Measurements from ENCODE around the gene C3orf18.
"Not testable (repeated sequence)": the region's sequence is repeated elsewhere in the genome, so short reads cannot be mapped to it uniquely, and the experiment has no call there.

The C3orf18 gene

GRCh38 chr3:50523279-50523811 lies 44.2 kb downstream of the C3orf18 start:
- no peak for DNase-seq (ENCODE audit: low read depth)

- DNase-seq (ENCODE audit: low read depth) = no peak
These were observed 46.0 kb downstream of the C3orf18 start for GRCh38 chr3:50521572-50521971.

GRCh38 chr3:50520849-50521248 lies 46.7 kb downstream of the C3orf18 start:
- DNase-seq (ENCODE audit: low read depth) = no peak

- DNase-seq (ENCODE audit: low read depth) = peak; percentile 33
These were observed 48.0 kb downstream of the C3orf18 start for GRCh38 chr3:50519471-50520089.

GRCh38 chr3:50518436-50518835 lies 49.1 kb downstream of the C3orf18 start:
- DNase-seq (ENCODE audit: low read depth) = no peak

GRCh38 chr3:50517721-50518206 lies 49.8 kb downstream of the C3orf18 start:
- DNase-seq (ENCODE audit: low read depth) = no peak

GRCh38 chr3:50516440-50516871 lies 51.1 kb downstream of the C3orf18 start:
- DNase-seq (ENCODE audit: low read depth) = no peak

- DNase-seq (ENCODE audit: low read depth) = peak; percentile 18
These were observed 51.7 kb downstream of the C3orf18 start for GRCh38 chr3:50515565-50516439.

GRCh38 chr3:50512908-50513307 lies 54.6 kb downstream of the C3orf18 start:
- DNase-seq (ENCODE audit: low read depth) = not testable (repeated sequence)

- no peak for DNase-seq (ENCODE audit: low read depth)
These were observed 55.4 kb downstream of the C3orf18 start for GRCh38 chr3:50512131-50512530.

GRCh38 chr3:50510325-50510724 lies 57.2 kb downstream of the C3orf18 start:
- no peak for DNase-seq (ENCODE audit: low read depth)

GRCh38 chr3:50509715-50510114 lies 57.8 kb downstream of the C3orf18 start:
- DNase-seq (ENCODE audit: low read depth) = no peak

- no peak for DNase-seq (ENCODE audit: low read depth)
These were observed 58.7 kb downstream of the C3orf18 start for GRCh38 chr3:50508821-50509220.
